Stimulated activated CD4-positive, alpha-beta T cell treated with anti-CD3 and anti-CD28 coated beads, Interleukin-1b, Interleukin-23, amount 100 ng/mL, for 1 hour (primary cell): ENCODE measurements around the gene FRY.

Source experiments
- DNase-seq, 2 donors: peaks; one replicate each; pipeline ENCODE4 v3.0.0-alpha.2; 2020; ENCODE audit warnings: low read depth in 2 of 2

Gene FRY

GRCh38 chr13:32216281-32216680, 184.7 kb downstream of the FRY start:
- no peak for DNase-seq

- no peak for DNase-seq
These were observed 190.6 kb downstream of the FRY start for GRCh38 chr13:32222046-32222676.

GRCh38 chr13:32224916-32225315, 193.3 kb downstream of the FRY start:
- no peak for DNase-seq

- DNase-seq = no peak
These were observed 193.9 kb downstream of the FRY start for GRCh38 chr13:32225481-32225931.

GRCh38 chr13:32228330-32229041, 196.9 kb downstream of the FRY start:
- no peak for DNase-seq

GRCh38 chr13:32229443-32229842, 197.9 kb downstream of the FRY start:
- DNase-seq = no peak

- DNase-seq = no peak
These were observed 200.7 kb downstream of the FRY start for GRCh38 chr13:32232263-32232662.

- DNase-seq = no peak
These were observed 201.5 kb downstream of the FRY start for GRCh38 chr13:32233062-32233461.

GRCh38 chr13:32234914-32235313, 203.3 kb downstream of the FRY start:
- no peak for DNase-seq

GRCh38 chr13:32237681-32238080, 206.1 kb downstream of the FRY start:
- DNase-seq = no peak

- no peak for DNase-seq
These were observed 212.1 kb downstream of the FRY start for GRCh38 chr13:32243695-32244094.

- DNase-seq = no peak
These were observed 214.0 kb downstream of the FRY start for GRCh38 chr13:32245555-32245954.

GRCh38 chr13:32246468-32246867, 214.9 kb downstream of the FRY start:
- no peak for DNase-seq

- no peak for DNase-seq
These were observed 216.3 kb downstream of the FRY start for GRCh38 chr13:32247887-32248286.

GRCh38 chr13:32248801-32249200, 217.2 kb downstream of the FRY start:
- DNase-seq = no peak

- no peak for DNase-seq
These were observed 221.4 kb downstream of the FRY start for GRCh38 chr13:32252812-32253438.

- no peak for DNase-seq
These were observed 222.4 kb downstream of the FRY start for GRCh38 chr13:32253911-32254399.

- DNase-seq = no peak
These were observed 222.8 kb downstream of the FRY start for GRCh38 chr13:32254416-32254815.

- no peak for DNase-seq
These were observed 223.5 kb downstream of the FRY start for GRCh38 chr13:32254916-32255723.

GRCh38 chr13:32255724-32256109, 224.1 kb downstream of the FRY start:
- no peak for DNase-seq

GRCh38 chr13:32256243-32256642, 224.7 kb downstream of the FRY start:
- no peak for DNase-seq

- DNase-seq = no peak
These were observed 226.1 kb downstream of the FRY start for GRCh38 chr13:32257649-32258048.
